ENCODE measurements around the gene TIPARP.

- TF ChIP-seq CTCF (IDR thresholded peaks at IDR 0.05) (no peak), EP300 (IDR thresholded peaks at IDR 0.05) (no peak), POLR2A (IDR thresholded peaks at IDR 0.05) (no peak)
Measured at GRCh38 chr3:156630081-156630772, 44.2 kb upstream of the TIPARP start.

Data from sigmoid colon (tissue), 4 donors.